Esophagus squamous epithelium (tissue), 5 donors: ENCODE results near the gene ATG10. TPM values are rescaled to one million over a fixed set of nuclear protein-coding genes. Genes with fewer than 3 reads are reported as not detected.

Experiments
- DNase-seq: peaks from one replicate; lab custom pipeline; 2025; lab: John Stamatoyannopoulos, UW
- H3K27ac ChIP-seq, 4 donors: fragments of 200-600 bp; sonication (generic); one replicate each; pipeline ENCODE4 v1.5.1; 2016 to 2019; ENCODE audit warnings: mild to moderate bottlenecking in 1 of 4
- H3K27me3 ChIP-seq, 4 donors: fragments of 200-600 bp; sonication (generic); 1 replicate in 3 of 4; 2 replicates in 1 of 4; pipeline versions ENCODE4 v1.5.1 to v1.6.0; 2017 to 2021; ENCODE audit warnings: antibody characterized with exemption in 1 of 4
- H3K36me3 ChIP-seq, 3 donors: fragments of 200-600 bp; sonication (generic); one replicate each; pipeline ENCODE4 v1.5.1; 2016 to 2019
- H3K4me1 ChIP-seq, 3 donors: fragments of 200-600 bp; sonication (generic); one replicate each; pipeline ENCODE4 v1.5.1; 2017 to 2019
- H3K4me3 ChIP-seq, 4 donors: fragments of 200-600 bp; sonication (generic); 1 replicate in 3 of 4; 2 replicates in 1 of 4; pipeline ENCODE4 v1.5.1; 2016 to 2019; ENCODE audit warnings: mild to moderate bottlenecking in 2 of 4, moderate library complexity in 1 of 4
- H3K9me3 ChIP-seq, 3 donors: fragments of 200-600 bp; sonication (generic); one replicate each; pipeline ENCODE4 v1.5.1; 2016 to 2019
- POLR2A ChIP-seq, 4 donors: fragments of 450-650 bp; IDR thresholded peaks; one replicate each; pipeline ENCODE4 v1.6.1; 2017; ENCODE audit warnings: antibody characterized with exemption in 4 of 4, mild to moderate bottlenecking in 4 of 4, moderate library complexity in 3 of 4
- WGBS, 2 donors: methylation state at CpG; one replicate each; pipeline ENCODE4 v1.1.5; 2018; 5-methylcytosine and 5-hydroxymethylcytosine counted together
- intact Hi-C: fragments of 100-400 bp; cut with DNase I; formaldehyde crosslinking; loops from one replicate; pipeline ENCODE4 v1.15.0; 2022
- total RNA-seq, 4 donors: library from RNA; depleted of rRNA; stranded (reverse); fragments of >200 nt; gene quantifications; one replicate each; pipeline ENCODE4 v1.1.0, GENCODE V29; 2016
- TF ChIP-seq, protein P1 (sequence below), 6 experiments: fragments of 450-650 bp in 4 of 6; fragments of 200-600 bp in 2 of 6; sonication (generic) in 2 of 6; IDR thresholded peaks; one replicate each; pipeline ENCODE4 v1.5.1; 2016 to 2019; ENCODE audit warnings: antibody characterized with exemption in 6 of 6, mild to moderate bottlenecking in 4 of 6, moderate library complexity in 4 of 6
- donor health status: DM: yes; HTN: yes; CAD: no.

Gene ATG10
- total RNA-seq, 4 donors from 2014 or later: 3.1 to 7.8 (median 6.1) TPM

- no peak for DNase-seq
- intact Hi-C loops: no loop called here
- Histone ChIP-seq H3K27me3 (no peaks in the 10 kb centered on the region), H3K36me3 (no peaks in the 10 kb centered on the region), H3K4me1 (peaks cover 0 to 25% (median 6%) of the 10 kb centered on the region in 3 donors), H3K27ac (no peak overlapping the region), H3K9me3 (no peaks in the 10 kb centered on the region), H3K4me3 (no peak overlapping the region)
- WGBS, 2 donors: 94 to 95% methylated on average over 3 of the region's 3 CpGs
- TF ChIP-seq POLR2A (IDR thresholded peaks at IDR 0.05): no peak
- TF ChIP-seq, protein P1, sequence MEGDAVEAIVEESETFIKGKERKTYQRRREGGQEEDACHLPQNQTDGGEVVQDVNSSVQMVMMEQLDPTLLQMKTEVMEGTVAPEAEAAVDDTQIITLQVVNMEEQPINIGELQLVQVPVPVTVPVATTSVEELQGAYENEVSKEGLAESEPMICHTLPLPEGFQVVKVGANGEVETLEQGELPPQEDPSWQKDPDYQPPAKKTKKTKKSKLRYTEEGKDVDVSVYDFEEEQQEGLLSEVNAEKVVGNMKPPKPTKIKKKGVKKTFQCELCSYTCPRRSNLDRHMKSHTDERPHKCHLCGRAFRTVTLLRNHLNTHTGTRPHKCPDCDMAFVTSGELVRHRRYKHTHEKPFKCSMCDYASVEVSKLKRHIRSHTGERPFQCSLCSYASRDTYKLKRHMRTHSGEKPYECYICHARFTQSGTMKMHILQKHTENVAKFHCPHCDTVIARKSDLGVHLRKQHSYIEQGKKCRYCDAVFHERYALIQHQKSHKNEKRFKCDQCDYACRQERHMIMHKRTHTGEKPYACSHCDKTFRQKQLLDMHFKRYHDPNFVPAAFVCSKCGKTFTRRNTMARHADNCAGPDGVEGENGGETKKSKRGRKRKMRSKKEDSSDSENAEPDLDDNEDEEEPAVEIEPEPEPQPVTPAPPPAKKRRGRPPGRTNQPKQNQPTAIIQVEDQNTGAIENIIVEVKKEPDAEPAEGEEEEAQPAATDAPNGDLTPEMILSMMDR (IDR thresholded peaks at IDR 0.05): no peak
Measured at GRCh38 chr5:81969226-81969625, 2.6 kb upstream of the ATG10 start.

- H3K27me3 ChIP-seq: no peaks in the 10 kb centered on the region
- intact Hi-C loops: loop anchor here (10.0 kb wide), 1 partner anchor 215 kb away; the partner anchor contains the start of gene SSBP2
- H3K4me1 ChIP-seq: peaks cover 0 to 32% (median 6%) of the 10 kb centered on the region in 3 donors
- DNase-seq: no peak
- H3K27ac ChIP-seq: no peak overlapping the region
- WGBS, 2 donors: 100% methylated on average over 2 of the region's 2 CpGs
- H3K4me3 ChIP-seq: no peak overlapping the region
- no peaks in the 10 kb centered on the region for H3K36me3 ChIP-seq
- TF ChIP-seq, protein P1 (IDR thresholded peaks at IDR 0.05): no peak
- TF ChIP-seq POLR2A (IDR thresholded peaks at IDR 0.05): no peak
- H3K9me3 ChIP-seq: no peaks in the 10 kb centered on the region
Measured at GRCh38 chr5:81969912-81970311, 1.9 kb upstream of the ATG10 start.

- intact Hi-C loops: loop anchor here (10.0 kb wide), 1 partner anchor 216 kb away; the partner anchor contains the start of gene SSBP2
- Histone ChIP-seq H3K4me1 (peaks cover 0 to 33% (median 6%) of the 10 kb centered on the region in 3 donors), H3K36me3 (peaks cover 0 to 2% (median 0%) of the 10 kb centered on the region in 3 donors), H3K27me3 (no peaks in the 10 kb centered on the region), H3K9me3 (no peaks in the 10 kb centered on the region), H3K4me3 (peak overlapping the region; percentile 68 to 94 (median 78)), H3K27ac (peak overlapping the region; percentile 92 to 100 (median 98))
- TF ChIP-seq, protein P1 (IDR thresholded peaks at IDR 0.05): no peak
- no peak for TF ChIP-seq POLR2A (IDR thresholded peaks at IDR 0.05)
- WGBS, 2 donors: 2% methylated on average over 10 to 11 of the region's 11 CpGs
- no peak for DNase-seq
Measured at GRCh38 chr5:81971111-81971711, 612 bp upstream of the ATG10 start.

DNA sequence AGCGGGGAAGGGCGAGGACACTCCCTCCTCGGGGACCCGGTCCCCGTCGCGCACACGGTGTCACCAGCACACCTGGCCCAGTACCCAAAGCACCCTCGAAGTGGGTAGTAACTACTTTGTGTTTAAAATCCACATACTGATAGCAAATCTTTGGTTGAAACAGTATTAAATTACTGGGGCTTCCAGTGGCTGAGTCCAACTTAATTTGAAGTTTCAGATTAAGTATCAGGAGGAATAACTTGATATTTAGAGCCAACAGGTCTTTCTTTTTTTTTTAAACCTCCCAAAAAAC is 615 bp downstream of the ATG10 start:
- WGBS, 2 donors: 3% methylated on average over 7 of the region's 9 CpGs; no CpG with 5 or more reads in 1 of the 2 donors
- intact Hi-C loops: loop anchor here (10.0 kb wide), 1 partner anchor 218 kb away; the partner anchor contains the start of gene SSBP2

DNA sequence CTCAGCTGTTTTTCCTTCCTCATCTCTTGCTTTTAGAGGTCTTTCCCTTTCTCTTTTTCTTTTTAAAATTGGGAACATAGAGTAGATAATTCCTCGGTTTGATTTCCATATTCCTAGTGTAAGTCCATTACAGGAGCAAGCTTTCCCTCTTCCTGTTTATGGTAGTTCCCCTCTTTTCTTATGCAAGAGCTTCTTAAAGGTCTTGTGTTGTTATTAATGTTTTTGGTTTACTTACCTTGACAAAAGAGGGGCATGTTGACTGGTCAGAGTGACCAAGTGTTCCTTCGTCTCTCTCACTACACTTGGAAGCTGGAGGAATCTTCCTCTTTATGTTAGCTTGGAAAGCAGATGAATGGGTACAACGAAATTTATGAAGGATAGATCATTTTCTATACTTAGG is 8.3 kb downstream of the ATG10 start:
- Histone ChIP-seq H3K27me3 (no peaks in the 10 kb centered on the region), H3K36me3 (peaks cover 0 to 50% (median 0%) of the 10 kb centered on the region in 3 donors), H3K27ac (no peak overlapping the region), H3K4me3 (no peak overlapping the region), H3K9me3 (no peaks in the 10 kb centered on the region), H3K4me1 (no peaks in the 10 kb centered on the region)
- intact Hi-C loops: no loop called here
- no peak for DNase-seq
- no peak for TF ChIP-seq POLR2A (IDR thresholded peaks at IDR 0.05)
- TF ChIP-seq, protein P1 (IDR thresholded peaks at IDR 0.05): no peak
- 66 to 77% methylated on average over 3 of the region's 3 CpGs for WGBS, 2 donors

More for the DNA sequence above, 615 bp downstream of the ATG10 start:
- Histone ChIP-seq H3K36me3 (peaks cover 0 to 15% (median 0%) of the 10 kb centered on the region in 3 donors), H3K4me1 (peaks cover 0 to 33% (median 6%) of the 10 kb centered on the region in 3 donors), H3K4me3 (peak overlapping the region; percentile 68 to 94 (median 78)), H3K9me3 (no peaks in the 10 kb centered on the region), H3K27ac (peak overlapping the region; percentile 92 to 100 (median 98)), H3K27me3 (no peaks in the 10 kb centered on the region)
- no peak for DNase-seq
- TF ChIP-seq, protein P1 (IDR thresholded peaks at IDR 0.05): no peak
- TF ChIP-seq POLR2A (IDR thresholded peaks at IDR 0.05): no peak
